HFFc6 (cell line): ENCODE measurements around the gene ANXA8. TPM values are rescaled to one million over a fixed set of nuclear protein-coding genes. Genes with fewer than 3 reads are reported as not detected.

Experiments used
- DNase-seq: peaks from one replicate; pipeline ENCODE4 v3.0.0-alpha.2; 2018
- H3K27ac Mint-ChIP-seq: 2 replicates; pipeline ENCODE4 v1.8.0; 2020; ENCODE audit warnings: mild to moderate bottlenecking, mixed read lengths
- H3K27me3 Mint-ChIP-seq: 2 replicates; pipeline ENCODE4 v1.8.0; 2021; ENCODE audit warnings: mild to moderate bottlenecking, moderate library complexity, mixed read lengths; ENCODE audit not compliant: insufficient read depth
- H3K36me3 Mint-ChIP-seq: 2 replicates; pipeline ENCODE4 v1.8.0; 2021; ENCODE audit warnings: low read depth, mixed read lengths
- H3K4me1 Mint-ChIP-seq: 2 replicates; pipeline ENCODE4 v1.8.0; 2020; ENCODE audit warnings: low read depth, mixed read lengths
- H3K4me3 Mint-ChIP-seq: 2 replicates; pipeline ENCODE4 v1.8.0; 2020; ENCODE audit warnings: mild to moderate bottlenecking, moderate library complexity, mixed read lengths
- H3K9me3 Mint-ChIP-seq: 2 replicates; pipeline ENCODE4 v1.8.0; 2020; ENCODE audit warnings: mild to moderate bottlenecking, mixed read lengths
- CTCF ChIP-seq: fragments of 200-600 bp; sonication (generic); IDR thresholded peaks from 2 replicates; pipeline ENCODE4 v1.5.0; 2021; ENCODE audit warnings: antibody characterized with exemption, mild to moderate bottlenecking
- total RNA-seq, 6 experiments: library from RNA; stranded (reverse); fragmentation: NEBNext Ultra II Directional; extraction: Animal tissue kit (Norgen Biotek cat#: 25700); gene quantifications; 2 replicates in 1 of 6; 3 replicates in 5 of 6; pipeline ENCODE4 v1.2.3, GENCODE V29; 2021

The ANXA8 gene
- total RNA-seq, 6 experiments from 2014 or later: 0.45 to 1.1 (median 0.53) TPM; not detected in 1

- Mint-ChIP-seq H3K27ac (no peak overlapping the region), H3K36me3 (no peaks in the 10 kb centered on the region), H3K27me3 (peaks cover 19% of the 10 kb centered on the region), H3K4me3 (no peak overlapping the region), H3K9me3 (no peaks in the 10 kb centered on the region), H3K4me1 (peaks cover 15% of the 10 kb centered on the region)
- TF ChIP-seq CTCF: no peak
- DNase-seq: no peak
Measured at GRCh38 chr10:47454780-47455058, 29.2 kb downstream of the ANXA8 start.

- no peak overlapping the region for H3K27ac Mint-ChIP-seq
Measured at GRCh38 chr10:47454008-47454779, 29.7 kb downstream of the ANXA8 start.

GRCh38 chr10:47453141-47454007 lies 30.5 kb downstream of the ANXA8 start:
- Mint-ChIP-seq H3K27me3 (peaks cover 19% of the 10 kb centered on the region), H3K4me3 (no peak overlapping the region), H3K27ac (no peak overlapping the region), H3K4me1 (peaks cover 7% of the 10 kb centered on the region), H3K36me3 (no peaks in the 10 kb centered on the region), H3K9me3 (no peaks in the 10 kb centered on the region)
- TF ChIP-seq CTCF: no peak
- DNase-seq: no peak

More at GRCh38 chr10:47454008-47454779, 29.7 kb downstream of the ANXA8 start:
- peaks cover 15% of the 10 kb centered on the region for H3K4me1 Mint-ChIP-seq
- TF ChIP-seq CTCF: no peak
- no peaks in the 10 kb centered on the region for H3K36me3 Mint-ChIP-seq
- no peak for DNase-seq
- peaks cover 19% of the 10 kb centered on the region for H3K27me3 Mint-ChIP-seq
- no peaks in the 10 kb centered on the region for H3K9me3 Mint-ChIP-seq
- no peak overlapping the region for H3K4me3 Mint-ChIP-seq

GRCh38 chr10:47452495-47453140 lies 31.3 kb downstream of the ANXA8 start:
- no peaks in the 10 kb centered on the region for H3K4me1 Mint-ChIP-seq

More at GRCh38 chr10:47452495-47453140, 31.3 kb downstream of the ANXA8 start:
- H3K36me3 Mint-ChIP-seq: no peaks in the 10 kb centered on the region
- H3K4me3 Mint-ChIP-seq: no peak overlapping the region
- no peak for DNase-seq
- H3K27me3 Mint-ChIP-seq: peaks cover 19% of the 10 kb centered on the region
- no peak for TF ChIP-seq CTCF
- no peak overlapping the region for H3K27ac Mint-ChIP-seq
- H3K9me3 Mint-ChIP-seq: no peaks in the 10 kb centered on the region
